ENCODE results near the gene CRYGA. TPM values are rescaled to one million over a fixed set of nuclear protein-coding genes. Genes with fewer than 3 reads are reported as not detected.

CRYGA gene
- total RNA-seq, 2 experiments from 2014 or later: not detected

DNA sequence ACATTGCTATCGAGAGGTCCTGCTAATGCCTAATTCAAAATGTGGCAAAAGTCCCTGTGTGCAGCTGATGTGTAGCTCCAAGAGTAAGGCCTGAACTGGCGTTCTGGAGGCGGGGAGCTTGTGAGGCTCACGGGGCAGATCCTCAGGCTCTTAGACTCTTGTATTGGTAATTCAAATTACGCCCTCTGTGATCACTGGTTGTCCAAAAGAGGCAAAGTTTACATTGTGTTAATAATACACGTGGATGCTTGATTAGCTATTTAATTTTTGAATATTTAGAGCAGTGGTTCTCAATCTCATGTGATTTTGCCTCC is 12.4 kb upstream of the CRYGA start:
- ChIA-PET POLR2A (interaction anchor here (0.6 kb wide), 1 partner anchor 16 kb away, joined by 5 read pairs; no protein-coding TSS in a partner anchor), CTCF (interaction anchor here (0.7 to 1.5 kb wide), 2 partner anchors 11 to 40 kb away, joined by 3 read pairs; no protein-coding TSS in a partner anchor)
- Mint-ChIP-seq H3K4me1 (ENCODE audit: low read depth) (peaks cover 5% of the 10 kb centered on the region), H3K36me3 (ENCODE audit: low read depth) (no peaks in the 10 kb centered on the region), H3K9me3 (no peaks in the 10 kb centered on the region), H3K27me3 (peaks cover 12% of the 10 kb centered on the region), H3K4me3 (no peak overlapping the region), H3K27ac (no peak overlapping the region)
- ATAC-seq (ENCODE audit: poor library complexity) (no peak), DNase-seq (no peak)
- Histone ChIP-seq H3K27ac (ENCODE audit: low read depth in 1 of 2, low read length in 2 of 2) (no peak overlapping the region), H3K4me3 (ENCODE audit: low read length) (no peak overlapping the region), H3K9me3 (ENCODE audit: control insufficient read depth in 1 of 2, insufficient read depth in 1 of 2, low read length in 2 of 2) (no peaks in the 10 kb centered on the region), H3K36me3 (ENCODE audit: insufficient read depth, low read length) (no peaks in the 10 kb centered on the region), H3K4me1 (ENCODE audit: insufficient read depth, low read length) (no peaks in the 10 kb centered on the region), H3K27me3 (ENCODE audit: control insufficient read depth in 1 of 2, insufficient read depth in 2 of 2, low read length in 2 of 2) (peaks cover 0 to 10% of the 10 kb centered on the region in 2 experiments)
- TF ChIP-seq, protein P1, sequence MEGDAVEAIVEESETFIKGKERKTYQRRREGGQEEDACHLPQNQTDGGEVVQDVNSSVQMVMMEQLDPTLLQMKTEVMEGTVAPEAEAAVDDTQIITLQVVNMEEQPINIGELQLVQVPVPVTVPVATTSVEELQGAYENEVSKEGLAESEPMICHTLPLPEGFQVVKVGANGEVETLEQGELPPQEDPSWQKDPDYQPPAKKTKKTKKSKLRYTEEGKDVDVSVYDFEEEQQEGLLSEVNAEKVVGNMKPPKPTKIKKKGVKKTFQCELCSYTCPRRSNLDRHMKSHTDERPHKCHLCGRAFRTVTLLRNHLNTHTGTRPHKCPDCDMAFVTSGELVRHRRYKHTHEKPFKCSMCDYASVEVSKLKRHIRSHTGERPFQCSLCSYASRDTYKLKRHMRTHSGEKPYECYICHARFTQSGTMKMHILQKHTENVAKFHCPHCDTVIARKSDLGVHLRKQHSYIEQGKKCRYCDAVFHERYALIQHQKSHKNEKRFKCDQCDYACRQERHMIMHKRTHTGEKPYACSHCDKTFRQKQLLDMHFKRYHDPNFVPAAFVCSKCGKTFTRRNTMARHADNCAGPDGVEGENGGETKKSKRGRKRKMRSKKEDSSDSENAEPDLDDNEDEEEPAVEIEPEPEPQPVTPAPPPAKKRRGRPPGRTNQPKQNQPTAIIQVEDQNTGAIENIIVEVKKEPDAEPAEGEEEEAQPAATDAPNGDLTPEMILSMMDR (IDR thresholded peaks at IDR 0.05): no peak
- intact Hi-C loops (cut with DNase I, micrococcal nuclease): loop anchor here (5.0 to 10.0 kb wide), 2 partner anchors 92 to 159 kb away; partner anchors contain the start of gene PIKFYVE (in 1 of the 2)

DNA sequence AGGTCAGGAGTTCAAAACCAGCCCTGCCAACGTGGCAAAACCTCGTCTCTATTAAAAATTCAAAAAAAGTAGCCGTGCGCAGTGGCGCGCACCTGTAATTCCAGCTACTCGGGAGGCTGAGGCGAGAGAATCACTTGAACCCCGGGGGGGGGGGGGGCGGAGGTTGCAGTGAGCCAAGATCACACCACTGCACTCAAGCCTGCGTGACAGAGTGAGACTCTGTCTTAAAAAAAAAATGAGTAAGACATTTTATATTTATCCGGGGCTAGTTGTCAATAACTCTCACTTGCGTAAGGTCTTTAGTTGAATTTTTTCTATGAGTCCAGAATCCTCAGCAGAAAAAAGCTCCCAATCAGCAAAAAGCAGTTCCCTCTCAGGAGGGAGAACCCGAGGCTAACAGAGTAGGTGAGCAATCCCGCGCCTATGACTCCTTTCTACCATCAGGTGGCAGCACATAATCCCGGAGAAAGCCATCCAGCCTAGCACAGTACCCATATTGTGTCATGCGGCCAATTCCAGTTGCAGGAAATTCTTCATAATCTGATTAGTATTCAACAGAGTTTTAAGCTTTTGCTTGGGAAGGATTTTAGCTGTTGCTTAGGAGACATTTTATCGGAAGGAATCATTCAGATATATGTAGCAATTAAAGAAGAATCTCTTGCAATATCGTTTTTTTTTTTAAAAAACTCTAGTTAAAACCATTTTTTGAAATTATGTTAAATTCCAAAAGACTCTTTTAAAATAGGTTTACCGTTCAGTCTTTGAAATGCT is 11.9 kb upstream of the CRYGA start:
- Histone ChIP-seq H3K4me1 (ENCODE audit: insufficient read depth, low read length) (no peaks in the 10 kb centered on the region), H3K36me3 (ENCODE audit: insufficient read depth, low read length) (no peaks in the 10 kb centered on the region), H3K27me3 (ENCODE audit: control insufficient read depth in 1 of 2, insufficient read depth in 2 of 2, low read length in 2 of 2) (peaks cover 0 to 15% of the 10 kb centered on the region in 2 experiments), H3K27ac (ENCODE audit: low read depth in 1 of 2, low read length in 2 of 2) (no peak overlapping the region), H3K4me3 (ENCODE audit: low read length) (no peak overlapping the region), H3K9me3 (ENCODE audit: control insufficient read depth in 1 of 2, insufficient read depth in 1 of 2, low read length in 2 of 2) (no peaks in the 10 kb centered on the region)
- H3K4me1 Mint-ChIP-seq (ENCODE audit: low read depth): peaks cover 5% of the 10 kb centered on the region
- H3K9me3 Mint-ChIP-seq: no peaks in the 10 kb centered on the region
- ChIA-PET CTCF (interaction anchor here (0.7 to 1.5 kb wide), 3 partner anchors 10 to 964 kb away, joined by 3 to 4 read pairs (median 3); no protein-coding TSS in a partner anchor), POLR2A (interaction anchor here (0.6 kb wide), 1 partner anchor 16 kb away, joined by 5 read pairs; no protein-coding TSS in a partner anchor)
- ATAC-seq (ENCODE audit: poor library complexity): peak; percentile 99
- TF ChIP-seq, protein P1 (IDR thresholded peaks at IDR 0.05): peak; percentile 86
- H3K36me3 Mint-ChIP-seq (ENCODE audit: low read depth): no peaks in the 10 kb centered on the region
- H3K27ac Mint-ChIP-seq: no peak overlapping the region
- H3K27me3 Mint-ChIP-seq: peaks cover 12% of the 10 kb centered on the region
- no peak overlapping the region for H3K4me3 Mint-ChIP-seq
- intact Hi-C loops (cut with DNase I, micrococcal nuclease): loop anchor here (5.0 to 10.0 kb wide), 2 partner anchors 92 to 160 kb away; partner anchors contain the start of gene PIKFYVE (in 1 of the 2)
- DNase-seq: peak; percentile 27 to 75 (median 46)

DNA sequence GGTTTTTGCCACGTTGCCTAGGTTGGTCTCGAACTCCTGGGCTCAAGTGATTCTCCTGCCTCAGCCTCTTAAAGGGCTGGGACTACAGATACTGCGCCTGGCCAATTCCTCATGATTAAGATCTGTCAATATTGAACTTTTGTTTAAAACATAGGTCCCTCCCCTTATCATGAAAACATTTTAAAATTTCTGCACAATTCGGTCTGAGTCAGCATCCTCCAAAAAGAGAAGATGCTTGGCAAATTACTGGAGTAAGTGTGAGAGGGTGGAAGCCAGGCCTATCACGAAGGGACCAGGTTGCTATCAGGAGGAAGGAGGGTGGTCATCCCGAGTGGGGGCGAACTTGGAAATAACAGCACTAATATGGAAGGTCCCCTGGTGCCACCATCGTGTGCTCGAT is 10.8 kb upstream of the CRYGA start:
- no peak for DNase-seq
- Histone ChIP-seq H3K36me3 (ENCODE audit: insufficient read depth, low read length) (no peaks in the 10 kb centered on the region), H3K9me3 (ENCODE audit: control insufficient read depth in 1 of 2, insufficient read depth in 1 of 2, low read length in 2 of 2) (no peaks in the 10 kb centered on the region), H3K4me3 (ENCODE audit: low read length) (no peak overlapping the region), H3K27ac (ENCODE audit: low read depth in 1 of 2, low read length in 2 of 2) (no peak overlapping the region), H3K4me1 (ENCODE audit: insufficient read depth, low read length) (no peaks in the 10 kb centered on the region), H3K27me3 (ENCODE audit: control insufficient read depth in 1 of 2, insufficient read depth in 2 of 2, low read length in 2 of 2) (peaks cover 0 to 17% of the 10 kb centered on the region in 2 experiments)
- TF ChIP-seq, protein P1 (IDR thresholded peaks at IDR 0.05): no peak
- Mint-ChIP-seq H3K4me1 (ENCODE audit: low read depth) (peaks cover 5% of the 10 kb centered on the region), H3K27me3 (peaks cover 12% of the 10 kb centered on the region), H3K4me3 (no peak overlapping the region), H3K9me3 (no peaks in the 10 kb centered on the region), H3K36me3 (ENCODE audit: low read depth) (no peaks in the 10 kb centered on the region), H3K27ac (no peak overlapping the region)
- ATAC-seq (ENCODE audit: poor library complexity): no peak
- ChIA-PET CTCF (no interaction called here), POLR2A (no interaction called here)
- intact Hi-C loops (cut with DNase I, micrococcal nuclease): loop anchor here in 1 of 2 experiments (5.0 to 10.0 kb wide), 2 partner anchors 78 to 161 kb away; no protein-coding TSS in a partner anchor

Measured in CD4-positive, alpha-beta T cell (primary cell).